Amniotic epithelial cell (primary cell): ENCODE data around the gene ZNF778.
A peak's percentile ranks its signal among the peaks of the same experiment; 100 is the strongest.

Source experiments
- DNase-seq: peaks from one replicate; pipeline ENCODE4 v3.0.0-alpha.2; 2010; ENCODE audit warnings: low read depth

Gene ZNF778

DNA sequence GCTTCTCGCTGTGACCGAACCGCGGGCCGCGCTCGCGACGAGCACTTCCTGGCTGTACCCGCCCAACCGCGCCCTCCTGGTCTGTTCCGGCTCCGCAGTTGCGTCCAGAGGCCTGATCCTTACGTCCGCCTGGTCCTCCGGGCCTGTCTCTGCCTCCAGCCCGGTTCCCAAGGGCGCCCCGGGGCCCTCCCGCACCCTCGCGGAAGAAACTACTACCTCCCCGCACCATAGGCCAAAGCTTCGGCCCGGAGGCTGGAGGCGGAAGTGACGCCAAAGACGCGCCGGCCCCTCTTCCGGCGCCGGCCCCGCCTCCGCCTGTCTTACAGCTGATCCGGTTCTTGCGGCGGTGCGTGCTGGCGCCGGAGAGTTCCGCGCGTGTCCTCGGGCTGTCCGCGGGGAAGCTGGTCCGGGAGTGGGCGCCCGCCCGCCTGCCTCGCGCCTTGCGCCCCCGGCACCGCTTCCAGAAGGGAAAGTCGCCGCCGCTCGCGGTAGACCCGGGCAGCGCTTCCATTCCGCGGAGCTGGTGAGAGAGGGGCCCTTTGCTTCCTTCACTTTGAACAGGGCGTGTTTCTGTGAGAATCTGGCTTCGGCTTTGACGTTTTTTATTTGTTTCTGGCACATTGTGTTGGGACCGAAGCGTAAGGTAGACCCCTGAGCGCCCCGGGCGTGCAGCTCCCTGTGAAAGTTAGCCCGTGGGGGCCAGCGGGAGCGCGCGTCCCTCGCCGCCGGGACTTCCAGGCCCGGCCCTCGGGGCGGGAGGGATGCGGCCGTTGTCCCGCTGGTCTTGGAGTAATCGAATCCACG is at the start of gene ZNF778:
Gene ZNF778 (plus strand): TSS at position 316 of the 804 bp plus-strand sequence. CDS start 3,425 bp downstream, outside the sequence.
- peak; percentile 80 for DNase-seq

DNA sequence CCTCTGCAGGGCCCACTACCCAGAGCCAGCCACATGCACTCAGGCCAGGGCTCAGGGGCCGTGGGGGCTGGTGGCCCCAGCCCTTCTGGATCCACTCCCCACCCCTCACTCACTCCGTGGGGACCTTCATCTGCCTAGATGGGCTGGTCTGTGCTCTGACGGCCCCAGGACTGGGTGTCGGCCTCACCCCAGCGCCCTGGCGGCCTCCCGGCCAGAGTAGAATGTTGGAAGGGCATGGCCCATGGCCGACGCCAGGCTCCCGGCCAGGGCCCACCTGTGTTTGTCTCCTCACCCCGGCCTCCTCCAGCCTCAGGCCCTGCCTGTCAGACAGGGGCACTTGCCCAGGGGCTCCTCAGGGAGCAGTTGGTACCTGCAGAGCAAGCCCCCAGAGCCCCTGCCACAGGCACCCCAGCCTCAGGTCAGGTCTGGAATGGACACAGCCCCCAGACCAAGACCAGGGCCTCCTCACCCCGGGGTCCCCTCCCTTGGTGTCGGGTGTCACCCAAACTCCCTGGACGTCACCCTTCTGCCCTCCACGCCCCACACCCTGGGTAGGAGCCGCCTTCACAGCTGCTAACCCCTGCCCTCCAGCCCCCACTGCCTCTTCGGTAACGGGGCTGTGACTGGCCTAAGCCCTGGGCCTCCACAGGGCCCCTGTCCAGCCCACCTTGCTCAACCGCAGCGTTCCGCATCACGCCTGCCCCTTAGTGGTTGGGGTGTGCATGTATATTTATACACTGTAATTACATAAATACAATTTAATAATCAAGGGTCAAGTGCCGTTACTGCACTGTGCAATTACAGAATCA is 48.9 kb upstream of the ZNF778 start:
- no peak for DNase-seq

DNA sequence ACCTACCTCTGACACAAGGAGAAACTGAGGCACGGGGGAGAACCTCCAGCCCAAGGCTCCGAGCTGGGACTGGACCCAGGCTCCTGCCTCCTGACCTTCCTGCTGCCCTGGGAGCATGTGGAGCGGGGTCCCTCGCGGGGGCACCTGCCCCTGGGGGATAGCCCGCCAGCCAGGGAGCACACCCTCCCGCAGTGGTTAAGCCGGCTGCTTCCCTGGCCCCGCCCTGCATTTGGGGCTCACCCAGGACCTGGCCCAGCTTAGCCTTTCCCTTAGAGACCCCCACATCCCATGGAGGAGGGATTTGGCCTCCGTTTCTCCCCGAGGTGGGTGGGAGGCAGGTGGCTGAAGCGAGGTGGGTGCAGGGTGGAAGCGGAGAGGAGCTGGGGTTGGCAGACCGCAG is 47.7 kb upstream of the ZNF778 start:
- DNase-seq, result no peak

- DNase-seq, result no peak
Measured at GRCh38 chr16:89170346-89171215, 46.9 kb upstream of the ZNF778 start.

- peak; percentile 78 for DNase-seq
Measured at GRCh38 chr16:89171216-89172170, 46.0 kb upstream of the ZNF778 start, which contains the start of gene CDH15. Gene CDH15, plus strand, starts transcription at chr16:89171748. Its CDS starts 84 bp downstream, at chr16:89171832.

GRCh38 chr16:89172171-89172527 is 45.4 kb upstream of the ZNF778 start:
- DNase-seq, result no peak

DNA sequence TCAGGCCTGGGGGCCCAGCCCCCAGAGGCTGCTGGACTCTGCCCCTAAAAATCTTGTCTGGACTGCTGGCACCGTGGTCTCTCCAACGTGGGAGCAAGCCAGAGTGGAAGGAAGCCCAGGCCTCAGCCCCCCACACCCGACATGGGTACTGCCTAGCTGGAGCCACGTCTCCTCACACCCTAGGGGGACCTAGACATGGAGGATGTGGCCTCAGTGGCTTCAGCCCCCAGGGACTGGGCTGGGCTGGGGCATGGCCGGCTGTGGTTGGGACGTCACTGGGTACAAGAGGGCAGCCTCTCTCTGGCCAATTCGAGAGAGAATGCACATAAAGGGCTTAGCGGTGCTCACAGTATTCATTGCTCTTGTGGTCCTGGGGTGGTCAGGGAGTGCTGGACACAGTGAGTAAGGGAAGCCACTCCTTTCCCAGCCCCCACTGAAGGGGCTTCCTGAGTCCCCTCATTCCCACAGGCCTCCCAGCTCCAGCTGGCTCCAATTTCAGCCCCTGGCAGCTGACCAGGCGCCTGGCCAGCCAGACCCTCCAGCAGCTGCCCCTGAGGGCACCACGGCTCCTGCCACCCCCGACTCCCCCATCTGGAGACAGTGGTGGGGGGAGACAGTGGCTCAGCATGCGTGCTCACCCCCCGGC is 44.9 kb upstream of the ZNF778 start:
- DNase-seq, result no peak

DNA sequence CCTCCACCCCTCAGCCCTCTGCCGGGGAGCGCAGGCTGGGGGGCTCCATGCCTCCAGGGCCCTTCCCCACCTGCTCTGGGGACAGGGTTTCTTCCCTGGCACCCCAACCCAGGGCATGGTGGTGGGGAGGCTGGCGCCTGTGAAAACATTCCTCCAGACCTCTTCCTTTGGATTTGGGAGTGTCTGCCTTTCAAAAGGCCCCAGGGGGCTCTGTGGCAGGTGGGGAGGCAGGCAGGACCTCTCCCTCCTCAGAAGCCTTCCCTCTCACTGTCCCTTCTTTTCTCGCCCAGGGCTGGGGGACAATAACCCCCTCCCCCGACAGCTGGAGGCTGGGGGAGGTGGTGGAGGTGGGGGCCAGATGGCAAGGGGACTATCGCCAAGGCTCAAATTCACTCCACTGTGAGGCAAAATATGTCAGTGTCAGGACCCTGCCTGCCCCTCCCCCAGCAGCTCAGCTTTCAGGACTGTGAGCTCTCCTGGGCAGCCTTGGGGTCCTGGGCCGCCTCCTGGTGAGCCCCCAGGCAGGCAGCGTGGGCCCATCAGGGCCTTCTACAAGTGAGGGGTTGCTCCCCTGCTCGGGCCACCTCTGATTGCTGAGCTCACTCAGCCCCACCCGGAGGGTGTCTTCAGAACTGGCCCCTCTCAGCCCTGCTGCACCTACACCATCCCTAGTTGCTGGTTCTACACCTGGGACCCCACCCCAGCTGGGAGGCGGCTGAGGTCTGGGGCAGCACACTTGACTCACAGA is 44.2 kb upstream of the ZNF778 start:
- DNase-seq, result no peak

GRCh38 chr16:89174055-89174827 is 43.3 kb upstream of the ZNF778 start:
- no peak for DNase-seq

DNA sequence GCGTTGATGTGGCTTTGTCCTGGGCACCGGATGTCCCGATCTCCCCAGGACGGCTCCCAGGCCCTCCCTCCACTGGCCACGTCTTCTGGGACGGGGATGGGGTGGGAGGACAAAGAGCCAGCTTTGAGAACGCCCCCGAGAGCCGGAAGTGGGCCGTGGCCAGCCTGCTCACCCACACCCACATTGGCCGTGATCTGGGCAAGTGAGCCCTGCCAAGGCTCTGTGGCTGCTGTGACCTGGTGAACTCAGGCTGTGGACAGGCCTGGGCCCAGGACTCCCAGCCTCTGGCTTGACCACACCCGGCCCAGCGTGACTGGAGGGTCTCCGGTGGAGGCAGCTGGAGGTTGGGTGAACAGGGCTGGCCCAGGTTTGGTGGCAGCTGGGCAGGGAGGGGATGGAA is 42.6 kb upstream of the ZNF778 start:
- no peak for DNase-seq

DNA sequence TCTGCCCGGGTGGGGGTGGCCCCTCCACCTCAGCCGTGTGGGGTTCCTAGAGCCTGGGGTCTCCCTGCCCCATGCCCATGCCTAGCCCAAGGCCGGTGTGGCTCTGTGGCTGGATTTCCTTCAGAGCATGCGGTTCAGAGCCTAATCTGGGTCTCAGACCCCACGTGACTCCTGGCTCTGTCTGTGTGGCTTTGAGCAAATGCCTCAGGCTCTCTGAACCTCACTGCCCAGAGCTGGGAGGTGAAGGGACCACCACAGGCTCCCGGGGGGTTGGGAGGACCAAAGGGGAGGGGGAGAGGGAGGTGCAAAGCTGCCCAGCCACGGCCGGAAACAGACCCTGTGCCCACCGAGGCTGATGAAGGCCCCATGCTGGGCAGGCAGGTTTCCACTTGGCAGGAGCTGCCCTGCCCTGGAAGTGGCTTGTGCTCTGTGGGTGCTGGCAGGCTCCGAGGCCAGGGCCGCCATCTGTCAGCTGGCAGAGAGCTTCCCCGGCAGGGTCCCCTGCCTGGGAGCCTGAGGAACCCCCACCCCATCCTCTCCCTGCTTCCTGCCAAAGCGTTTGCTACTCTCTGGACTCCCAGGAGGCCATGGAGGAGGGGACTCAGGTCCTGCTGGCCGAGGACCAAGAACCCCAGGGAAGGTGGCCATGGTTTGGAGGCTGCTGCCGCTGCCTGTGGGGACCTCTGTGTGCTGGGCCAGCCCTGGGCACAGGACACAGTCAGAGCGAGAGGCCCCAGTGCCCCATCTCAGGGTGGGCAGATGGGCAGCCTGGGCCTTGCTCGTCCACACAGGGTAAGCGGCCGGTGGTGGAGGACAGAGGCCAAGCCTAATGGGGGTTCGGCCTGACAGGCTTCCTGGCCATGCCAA is 42.0 kb upstream of the ZNF778 start:
- DNase-seq, result no peak

GRCh38 chr16:89176147-89176690 is 41.3 kb upstream of the ZNF778 start:
- DNase-seq, result no peak

- no peak for DNase-seq
Measured at GRCh38 chr16:89176717-89177116, 40.8 kb upstream of the ZNF778 start.

GRCh38 chr16:89177501-89177900 is 40.0 kb upstream of the ZNF778 start:
- no peak for DNase-seq

DNA sequence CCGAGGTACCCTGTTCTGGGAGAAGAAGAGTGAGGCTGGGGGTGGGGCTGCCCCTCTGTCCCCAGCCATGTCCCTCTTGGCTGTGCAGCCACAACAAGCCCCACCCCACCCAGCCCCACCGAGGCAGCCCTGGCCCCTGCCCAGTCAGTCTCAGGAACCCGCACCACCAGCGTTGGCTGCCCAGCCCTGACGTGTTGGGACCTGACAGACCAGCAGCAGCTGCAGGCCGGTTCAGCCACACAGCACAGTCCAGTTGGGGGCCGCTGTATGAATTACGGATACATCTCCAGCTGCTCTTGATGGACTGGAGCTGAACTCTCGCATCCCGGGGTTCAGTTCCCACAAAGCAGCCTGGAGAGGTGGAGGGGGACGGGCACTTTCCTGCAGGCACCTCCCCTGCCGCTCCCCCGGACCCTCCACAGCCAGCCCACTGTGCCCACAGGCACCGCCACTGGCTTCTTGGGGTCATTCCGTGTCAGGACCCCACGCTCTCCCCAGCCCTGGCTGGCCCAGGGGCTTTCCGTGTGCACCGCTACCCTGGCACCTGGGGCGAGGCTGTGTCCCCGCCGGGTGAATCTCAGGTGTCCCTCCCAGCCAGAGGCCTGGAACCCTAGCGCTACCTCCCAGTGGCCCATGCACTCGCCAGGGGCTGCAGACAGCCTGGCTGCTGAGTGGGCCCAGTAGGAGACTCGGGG is 38.9 kb upstream of the ZNF778 start:
- no peak for DNase-seq

DNA sequence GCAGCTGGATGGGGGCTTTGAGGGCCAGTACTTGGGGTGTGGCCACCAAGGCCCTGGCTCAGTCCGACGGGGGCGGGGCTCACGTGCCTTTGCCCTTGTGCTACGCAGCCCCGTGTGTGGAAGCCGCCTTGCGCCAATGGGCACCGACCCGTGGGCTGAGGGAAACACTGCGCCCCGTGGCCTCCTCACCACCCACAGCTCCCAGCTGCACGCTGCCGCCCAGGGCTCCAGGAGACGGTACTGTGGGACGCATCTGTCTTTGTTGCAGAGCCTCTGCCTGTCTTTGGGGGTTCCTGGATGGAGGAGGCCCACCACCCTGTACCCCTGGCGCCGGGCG is 38.4 kb upstream of the ZNF778 start:
- DNase-seq, result no peak

- no peak for DNase-seq
Measured at GRCh38 chr16:89179656-89180315, 37.7 kb upstream of the ZNF778 start.
